AML-193 (cell line): Measurements from ENCODE around the gene ZC3H18.

Source experiments
- DNase-seq, 2 experiments: peaks; one replicate each; lab custom pipeline; 2025; lab: John Stamatoyannopoulos, UW

The ZC3H18 gene

DNA sequence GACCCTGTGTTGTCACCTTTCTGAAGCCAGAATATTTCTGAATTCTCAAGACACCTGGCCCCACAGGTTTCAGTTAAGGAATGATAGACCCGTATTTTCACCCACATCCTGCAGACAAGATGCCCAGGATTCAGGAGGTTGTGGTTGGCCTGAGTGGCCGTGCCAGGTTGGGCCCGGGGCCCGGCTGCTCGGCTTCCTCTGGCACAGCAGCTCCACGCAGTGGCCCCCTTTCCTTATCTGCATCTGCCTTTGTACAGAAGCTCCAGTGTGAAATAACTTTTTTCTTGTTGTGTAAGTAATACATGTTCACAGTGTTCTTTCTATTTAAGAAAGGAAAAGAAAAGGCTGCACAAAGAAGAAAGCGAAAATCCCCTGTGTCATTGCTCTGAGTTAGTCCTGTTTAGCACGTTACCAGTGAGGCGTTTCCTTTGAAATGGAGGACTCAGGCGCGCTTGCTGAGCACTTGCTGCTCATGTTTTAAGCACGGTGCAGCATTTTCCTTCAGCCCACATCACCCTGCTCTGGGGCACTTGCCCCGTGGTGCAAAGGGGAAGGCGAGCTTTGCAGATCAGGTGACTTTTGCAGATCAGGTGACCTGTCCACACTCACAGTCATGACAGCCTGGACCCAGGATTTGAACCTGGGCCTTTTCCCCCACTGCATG is 12.8 kb downstream of the ZC3H18 start:
- DNase-seq: no peak

DNA sequence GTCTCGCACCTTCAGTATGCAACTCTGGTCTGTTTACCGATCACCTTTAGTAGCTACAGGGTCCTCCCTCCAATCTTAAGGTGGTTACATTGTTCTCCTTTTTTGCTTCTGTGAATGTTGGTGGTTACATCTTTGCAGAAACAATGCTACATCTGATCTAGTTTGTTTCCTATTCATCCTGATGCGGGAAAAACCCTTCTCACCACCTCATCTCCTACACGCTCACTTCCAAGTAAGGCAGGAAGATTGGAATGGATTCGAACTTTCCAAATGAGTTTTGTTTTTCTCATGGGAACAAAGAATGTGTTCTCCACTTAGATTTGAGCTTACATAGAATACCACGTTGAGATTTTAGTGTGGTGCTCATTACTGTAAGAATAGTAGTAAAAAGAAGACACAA is 14.5 kb downstream of the ZC3H18 start:
- no peak for DNase-seq

DNA sequence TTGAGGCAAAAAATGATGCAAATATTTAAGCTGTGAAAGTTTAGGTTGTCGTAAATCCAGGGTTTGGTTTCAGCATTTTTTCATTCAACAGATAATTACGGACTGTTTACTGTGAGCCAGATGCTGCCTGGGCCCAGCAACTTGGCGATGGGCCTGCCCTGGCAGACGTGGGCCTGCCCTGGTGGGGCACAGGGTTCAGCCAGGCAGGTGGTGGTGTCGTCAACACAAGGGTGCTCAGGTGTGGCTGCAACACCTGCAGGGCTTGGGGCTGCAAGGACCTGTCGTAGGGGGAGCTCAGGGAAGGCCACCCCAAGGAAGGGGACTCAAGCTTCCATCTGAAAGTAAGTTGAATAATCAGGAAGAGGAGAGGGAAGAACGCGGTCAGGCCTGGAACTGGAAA is 15.1 kb downstream of the ZC3H18 start:
- DNase-seq: no peak

DNA sequence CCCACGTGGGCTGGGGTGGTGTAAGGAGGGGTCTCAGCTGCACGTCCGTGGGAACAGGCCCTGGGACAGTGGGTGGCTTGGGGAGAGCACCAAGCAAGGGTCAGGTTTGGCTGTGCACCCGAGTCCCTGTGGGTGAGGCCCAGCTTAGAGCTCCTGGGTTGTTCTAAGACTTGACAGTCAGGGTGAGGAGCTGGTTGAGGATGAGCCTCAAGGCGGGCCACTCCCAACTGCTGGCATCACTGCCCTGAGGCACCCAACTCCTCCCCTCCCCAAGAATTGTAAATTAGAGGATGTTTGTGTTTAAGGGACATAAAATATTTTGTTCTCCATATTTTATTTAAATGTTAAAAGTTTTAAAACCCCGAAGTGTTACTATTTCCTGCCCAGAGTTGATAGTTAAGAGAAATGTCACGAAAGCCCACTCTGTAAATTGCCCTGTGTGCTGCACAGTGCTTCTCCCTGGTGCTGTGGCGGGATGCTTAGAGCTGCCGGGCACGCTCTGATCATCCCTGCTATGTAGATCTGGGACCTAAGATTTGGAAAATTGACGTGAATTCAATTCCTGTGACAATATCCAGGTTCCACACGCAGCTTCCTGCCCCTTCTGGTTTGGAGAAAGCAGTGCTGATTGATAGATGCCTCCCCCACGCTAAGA is 15.9 kb downstream of the ZC3H18 start:
- no peak for DNase-seq

DNA sequence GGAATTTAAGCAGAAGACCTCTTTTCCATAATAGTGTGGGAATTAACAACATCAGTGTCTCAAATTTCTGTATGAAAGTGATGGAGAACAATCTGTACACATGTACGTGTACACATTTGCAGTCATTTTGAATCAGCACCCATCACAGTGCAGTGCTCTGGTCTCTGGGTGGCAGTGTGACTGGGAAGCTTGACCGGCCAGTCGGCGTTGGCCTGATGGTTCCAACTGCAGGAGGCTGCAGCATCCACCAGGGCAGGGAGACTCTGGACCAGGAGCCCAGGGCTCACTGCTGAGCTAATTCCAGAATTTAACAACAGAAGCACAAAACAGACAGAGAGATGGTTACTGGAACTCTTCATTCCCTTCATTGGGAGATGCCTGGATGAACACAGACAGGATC is 17.9 kb downstream of the ZC3H18 start:
- DNase-seq: no peak

DNA sequence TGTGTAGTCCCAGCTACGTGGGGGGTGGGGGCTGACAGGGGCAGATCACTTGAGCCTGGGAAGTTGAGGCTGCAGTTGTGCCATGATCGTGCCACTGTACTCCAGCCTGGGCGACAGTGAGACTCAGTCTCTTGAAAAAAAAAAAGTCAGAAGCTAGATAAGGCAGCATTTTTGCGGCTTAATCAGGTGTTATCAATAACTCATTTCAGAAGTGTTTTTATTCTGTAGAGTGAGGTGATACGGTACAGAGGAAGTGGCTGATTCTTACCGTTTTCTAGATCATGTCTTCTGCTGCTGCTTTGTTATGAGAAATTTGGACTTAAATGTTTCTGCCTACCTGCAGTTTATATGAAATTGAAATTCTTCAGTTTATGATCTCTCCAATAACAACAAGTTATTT is 18.6 kb downstream of the ZC3H18 start:
- DNase-seq: no peak

DNA sequence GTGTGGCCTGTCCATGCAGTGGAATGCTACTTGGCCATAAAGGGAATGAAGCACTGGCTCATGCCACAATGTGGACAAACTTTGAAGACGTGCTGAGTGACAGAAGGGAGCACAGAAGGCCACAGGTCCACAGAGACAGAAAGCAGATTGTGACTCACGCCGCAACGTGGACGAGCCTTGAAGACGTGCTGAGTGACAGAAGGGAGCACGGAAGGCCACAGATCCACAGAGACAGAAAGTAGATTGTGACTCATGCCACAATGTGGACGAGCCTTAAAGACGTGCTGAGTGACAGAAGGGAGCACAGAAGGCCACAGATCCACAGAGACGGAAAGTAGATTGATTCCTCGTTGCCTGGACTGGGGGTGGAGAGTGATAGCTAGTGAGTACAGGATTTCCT is 19.2 kb downstream of the ZC3H18 start:
- DNase-seq: no peak

DNA sequence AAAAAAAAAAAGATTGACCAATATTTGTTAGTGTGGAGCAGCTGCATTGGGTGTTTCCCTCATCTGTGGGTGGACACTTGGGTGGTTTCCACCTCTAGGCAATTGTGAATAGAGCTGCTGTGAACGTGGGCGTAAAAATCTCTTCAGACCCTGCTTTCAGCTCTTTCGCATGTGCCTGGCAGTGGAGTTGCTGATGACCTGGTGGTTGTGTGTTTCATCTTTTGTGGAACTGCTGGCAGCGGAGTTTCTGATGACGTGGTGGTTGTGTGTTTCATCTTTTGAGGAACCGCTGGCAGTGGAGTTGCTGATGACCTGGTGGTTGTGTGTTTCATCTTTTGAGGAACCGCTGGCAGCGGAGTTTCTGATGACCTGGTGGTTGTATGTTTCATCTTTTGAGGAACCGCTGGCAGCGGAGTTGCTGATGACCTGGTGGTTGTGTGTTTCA is 21.4 kb downstream of the ZC3H18 start:
- no peak for DNase-seq

DNA sequence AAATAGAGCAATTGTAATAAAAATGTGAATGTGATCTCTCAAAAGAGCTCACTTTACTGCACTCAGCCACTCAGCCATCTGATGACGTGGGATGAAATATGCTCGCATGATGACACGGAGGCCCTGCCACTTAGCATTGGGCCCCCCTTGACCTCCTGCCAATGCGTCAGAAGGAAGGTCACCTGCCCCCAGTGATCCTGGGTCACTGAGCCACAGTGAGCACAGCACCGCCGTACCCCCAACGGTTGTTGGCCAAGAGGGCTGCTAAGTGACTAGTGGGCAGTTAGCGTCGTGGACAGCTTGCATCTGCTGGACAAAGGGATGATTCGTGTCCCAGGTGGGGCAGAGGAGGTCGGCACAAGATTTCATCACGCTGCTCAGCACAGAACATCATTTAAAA is 22.9 kb downstream of the ZC3H18 start:
- DNase-seq: no peak

DNA sequence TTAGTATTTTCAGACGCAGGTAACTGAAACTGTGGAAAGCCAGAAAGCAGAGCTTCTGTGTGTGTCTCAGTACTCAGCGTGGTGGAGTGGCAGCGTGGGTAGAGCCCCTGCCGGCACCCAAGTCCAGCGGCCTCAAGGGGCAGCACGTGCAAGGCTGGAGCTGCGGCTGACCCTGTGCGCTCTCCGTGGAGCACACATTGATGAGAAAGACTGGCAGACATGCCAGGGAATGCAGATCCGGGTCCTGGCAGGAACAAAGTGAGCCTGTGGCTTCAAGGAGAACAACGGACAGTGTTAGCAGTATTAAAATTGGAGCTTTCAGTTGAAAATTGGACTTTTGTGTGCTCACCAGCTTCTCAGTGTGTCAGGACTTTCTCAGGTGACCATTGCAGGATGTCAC is 23.3 kb downstream of the ZC3H18 start:
- DNase-seq: no peak

DNA sequence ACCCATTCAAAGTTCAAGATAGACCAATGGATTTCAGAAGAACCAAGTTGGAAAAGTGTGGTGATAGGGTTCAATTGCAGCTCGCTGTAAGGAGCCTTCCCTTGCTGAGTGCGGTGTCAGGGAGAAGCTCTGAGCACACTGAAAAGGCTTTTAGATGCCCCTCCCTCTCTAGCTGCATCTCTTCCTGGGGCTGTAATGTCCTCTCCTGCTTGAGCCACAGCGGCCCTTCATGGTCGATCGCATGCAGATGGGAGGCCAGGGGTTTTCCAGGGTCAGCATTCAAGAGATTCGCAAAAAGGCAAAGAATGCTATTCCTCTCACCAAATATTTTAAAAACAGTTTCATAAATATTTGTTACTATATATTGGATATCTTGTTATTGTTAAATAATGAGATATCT is 23.7 kb downstream of the ZC3H18 start:
- DNase-seq: no peak

DNA sequence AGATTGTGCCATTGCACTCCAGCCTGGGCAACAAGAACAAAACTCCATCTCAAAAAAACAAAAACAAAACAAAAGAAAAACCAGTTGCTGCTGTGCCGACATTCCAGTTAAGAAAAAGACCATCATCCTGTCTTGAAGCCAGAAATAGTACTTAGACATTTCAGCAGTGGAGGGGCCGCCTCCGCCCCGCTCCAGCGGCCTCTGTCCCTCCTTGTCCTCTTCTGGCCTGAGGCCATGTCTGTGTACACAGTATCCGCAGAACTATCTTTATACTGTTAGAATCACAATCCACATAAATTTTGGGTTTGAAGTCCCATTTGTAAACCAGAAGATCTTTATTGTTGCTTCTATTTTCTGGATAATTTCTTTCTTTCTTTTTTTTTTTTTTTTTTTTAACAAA is 24.9 kb downstream of the ZC3H18 start:
- DNase-seq: no peak

DNA sequence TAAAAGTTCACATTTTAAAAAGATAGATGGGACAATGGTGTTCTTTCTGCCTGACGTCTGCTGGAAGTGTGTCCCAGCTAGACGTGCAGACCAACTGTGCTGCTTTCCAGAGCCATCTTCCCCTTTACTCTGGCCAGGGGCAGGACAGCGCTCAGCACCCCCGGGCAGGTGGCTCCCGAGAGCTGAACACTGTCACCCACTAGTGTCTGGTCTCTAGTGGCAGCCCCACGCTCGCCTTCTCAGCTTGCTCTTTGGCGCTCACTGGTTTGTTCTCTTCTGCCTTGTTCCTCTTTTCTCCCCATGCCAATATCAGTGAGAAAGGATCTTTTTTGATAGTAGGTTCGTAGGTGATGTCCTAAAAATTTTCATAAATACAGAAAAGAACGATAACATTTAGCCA is 25.7 kb downstream of the ZC3H18 start:
- DNase-seq: no peak

DNA sequence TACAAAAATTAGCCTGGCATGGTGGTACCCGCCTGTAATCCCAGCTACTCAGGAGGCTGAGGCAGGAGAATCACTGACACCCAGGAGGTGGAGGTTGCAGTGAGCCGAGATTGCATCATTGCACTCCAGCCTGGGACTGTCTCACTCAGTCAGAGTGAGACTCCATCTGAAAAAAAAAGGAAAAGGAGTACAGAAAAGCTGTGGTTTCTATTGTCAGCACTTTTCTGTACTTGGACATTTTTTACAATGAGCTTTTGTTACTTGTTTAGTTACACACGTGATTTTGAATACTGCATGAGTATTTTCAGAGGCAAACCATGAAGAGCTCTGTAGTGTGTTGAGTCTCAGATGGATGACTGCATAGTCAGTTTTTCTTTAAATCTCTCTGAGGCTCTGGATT is 26.3 kb downstream of the ZC3H18 start:
- no peak for DNase-seq

DNA sequence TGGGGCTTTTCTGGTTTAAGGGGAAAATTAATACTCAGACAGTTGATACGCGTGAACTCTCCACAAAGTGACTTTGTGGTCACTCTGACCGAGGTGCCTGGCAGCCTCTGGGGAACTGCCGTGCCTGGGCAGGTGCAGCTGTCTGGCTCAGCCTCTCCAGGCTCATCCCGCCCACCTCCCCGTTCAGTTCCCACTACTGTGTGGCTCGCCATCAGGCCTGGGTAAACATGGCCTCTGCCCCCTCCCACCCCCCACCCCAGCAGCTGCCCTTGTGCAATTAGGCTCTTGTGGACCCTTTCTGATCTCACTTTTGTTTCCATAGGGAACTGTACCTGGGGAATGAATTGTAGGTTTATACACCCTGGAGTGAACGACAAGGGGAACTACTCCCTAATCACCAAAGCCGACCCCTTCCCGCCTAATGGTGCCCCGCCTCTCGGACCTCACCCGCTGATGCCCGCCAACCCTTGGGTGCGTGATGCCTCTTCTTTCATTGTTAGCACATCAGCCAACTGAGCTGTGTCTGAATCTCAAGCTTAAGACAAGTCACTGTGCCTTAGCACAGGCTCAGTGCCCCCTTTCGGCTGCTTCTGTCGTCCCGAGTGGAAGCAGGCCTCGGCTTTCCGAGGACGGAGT is 27.8 kb downstream of the ZC3H18 start:
- no peak for DNase-seq

DNA sequence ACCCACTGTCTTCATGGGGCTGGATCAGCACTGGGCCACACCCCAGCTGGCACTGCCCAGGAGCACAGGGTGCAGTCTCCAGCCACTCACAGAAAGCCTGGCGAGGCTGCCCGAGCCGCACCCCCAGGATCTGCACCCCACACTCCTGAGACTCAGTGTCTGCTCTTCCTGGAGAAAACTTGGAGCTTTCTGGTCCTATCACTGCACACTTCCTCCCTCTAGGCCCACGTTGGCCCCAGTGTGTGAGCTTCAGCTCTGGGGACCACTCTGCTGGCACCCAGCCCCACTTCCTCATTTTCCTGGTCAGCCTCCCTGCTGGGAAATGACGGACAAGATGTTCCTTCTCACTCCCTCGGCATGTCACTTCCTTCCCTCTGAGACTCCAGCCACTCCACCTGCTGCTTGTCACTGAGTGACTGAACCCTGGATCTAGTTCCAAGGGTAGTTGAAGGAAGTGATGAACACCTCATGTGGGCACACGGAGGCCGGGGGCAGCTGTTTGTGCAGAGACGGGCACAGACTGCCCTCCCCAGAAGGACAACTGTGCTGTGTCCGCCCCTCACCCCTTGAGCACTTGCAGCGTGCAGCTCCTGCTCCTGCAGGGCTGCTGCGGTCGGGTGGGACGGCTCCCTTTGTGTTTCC is 29.0 kb downstream of the ZC3H18 start:
- no peak for DNase-seq

DNA sequence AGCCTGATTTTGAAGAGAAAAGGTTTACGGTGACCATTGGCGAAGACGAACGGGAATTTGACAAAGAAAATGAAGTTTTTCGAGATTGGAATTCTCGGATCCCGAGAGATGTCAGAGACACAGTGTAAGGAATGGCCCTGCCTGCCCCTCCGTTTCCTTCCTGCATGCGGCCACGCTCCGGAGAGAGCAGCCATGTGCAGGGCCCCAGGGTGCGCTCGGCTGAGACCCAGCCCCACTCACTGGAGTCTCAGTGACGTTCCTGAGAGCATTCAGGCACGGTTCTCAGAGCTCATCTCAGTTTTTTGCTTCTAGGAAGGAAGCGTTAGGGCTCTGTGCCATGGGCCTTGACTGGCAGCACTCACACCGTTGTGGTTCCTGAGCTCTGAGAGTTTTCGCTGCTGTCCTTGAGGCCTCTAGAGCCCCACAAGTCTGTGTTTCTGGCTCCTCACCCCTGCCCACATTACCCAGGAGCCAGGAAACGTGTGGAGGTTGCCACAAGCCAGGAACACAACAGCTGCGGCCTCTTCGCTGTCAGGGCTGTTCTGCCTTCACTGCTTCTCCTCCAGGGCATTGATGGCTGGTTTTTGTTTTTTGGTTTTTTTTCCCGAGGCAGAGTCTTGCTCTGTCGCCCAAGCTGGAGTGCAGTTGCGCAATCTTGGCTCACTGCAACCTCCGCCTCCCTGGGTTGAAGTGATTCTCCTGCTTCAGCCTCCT is 29.8 kb downstream of the ZC3H18 start:
- no peak for DNase-seq

DNA sequence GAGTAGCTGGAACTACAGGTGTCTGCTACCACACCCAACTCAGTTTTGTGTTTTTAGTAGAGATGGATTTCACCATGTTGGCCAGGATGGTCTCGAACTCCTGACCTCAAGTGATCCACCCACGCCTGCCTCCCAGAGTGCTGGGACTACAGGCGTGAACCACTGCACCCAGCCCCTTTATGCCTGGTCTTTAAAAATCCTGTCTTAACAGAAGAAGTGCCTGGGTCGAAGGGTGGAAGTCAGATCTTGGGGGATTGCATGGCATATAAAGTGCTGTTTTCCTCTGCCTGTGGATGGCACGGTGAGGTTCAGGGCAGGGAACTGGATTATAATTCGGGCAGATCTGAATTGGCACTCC is 30.3 kb downstream of the ZC3H18 start:
- DNase-seq: no peak

DNA sequence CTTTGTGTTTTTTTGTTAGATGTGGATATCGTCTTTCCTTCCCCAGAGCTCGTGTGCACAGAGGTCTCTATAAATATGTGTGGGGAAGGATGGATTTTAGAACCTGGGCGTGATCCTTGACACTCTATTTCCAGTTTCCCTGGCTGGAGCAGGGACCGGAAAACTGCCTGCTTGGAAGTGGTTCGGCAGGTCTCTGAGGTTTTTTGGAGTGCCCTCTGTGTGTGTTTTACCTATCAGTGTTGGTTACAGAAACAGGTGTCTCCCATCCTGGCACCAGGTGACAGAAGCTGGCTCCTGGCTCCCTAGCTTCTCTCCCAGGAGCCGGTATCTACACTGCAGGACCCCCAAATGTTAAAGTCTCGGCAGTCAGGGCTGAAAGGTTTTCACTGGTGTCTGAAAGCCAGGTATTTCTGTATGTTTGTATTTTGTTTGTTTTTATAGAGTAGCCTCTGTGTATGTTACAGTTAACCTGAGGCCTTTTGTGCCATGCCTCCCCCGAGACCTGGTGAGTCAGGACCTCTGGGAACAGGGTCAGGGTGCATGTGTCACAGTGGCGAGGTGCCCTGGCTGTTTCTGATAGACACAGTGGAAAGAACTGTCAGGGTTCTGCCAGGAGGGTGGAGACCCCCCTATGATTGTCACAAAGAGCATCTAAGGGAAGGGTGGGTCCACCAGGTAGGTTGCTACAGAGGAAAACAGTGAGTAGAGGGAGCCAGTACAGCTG is 31.3 kb downstream of the ZC3H18 start:
- DNase-seq: no peak

DNA sequence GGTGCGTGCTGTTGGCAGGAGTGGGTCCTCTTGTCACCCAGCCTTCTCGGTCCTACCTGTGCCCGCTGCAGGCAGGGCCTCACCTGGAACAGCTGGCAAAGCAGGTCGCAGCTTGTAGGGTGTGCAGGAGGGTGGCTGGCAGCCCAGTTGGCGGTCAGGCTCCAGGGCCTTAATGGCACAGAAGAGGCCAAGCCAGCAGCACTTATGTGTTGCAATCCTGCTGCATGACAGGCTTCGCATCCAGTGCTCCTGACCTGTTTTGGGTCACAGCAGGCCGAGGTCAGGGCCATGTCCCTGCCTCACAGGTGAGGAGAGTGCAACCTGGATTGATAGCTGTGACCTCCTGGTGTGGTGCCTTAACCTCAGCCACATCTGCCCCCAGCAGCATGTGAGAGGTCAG is 31.9 kb downstream of the ZC3H18 start:
- DNase-seq: no peak

DNA sequence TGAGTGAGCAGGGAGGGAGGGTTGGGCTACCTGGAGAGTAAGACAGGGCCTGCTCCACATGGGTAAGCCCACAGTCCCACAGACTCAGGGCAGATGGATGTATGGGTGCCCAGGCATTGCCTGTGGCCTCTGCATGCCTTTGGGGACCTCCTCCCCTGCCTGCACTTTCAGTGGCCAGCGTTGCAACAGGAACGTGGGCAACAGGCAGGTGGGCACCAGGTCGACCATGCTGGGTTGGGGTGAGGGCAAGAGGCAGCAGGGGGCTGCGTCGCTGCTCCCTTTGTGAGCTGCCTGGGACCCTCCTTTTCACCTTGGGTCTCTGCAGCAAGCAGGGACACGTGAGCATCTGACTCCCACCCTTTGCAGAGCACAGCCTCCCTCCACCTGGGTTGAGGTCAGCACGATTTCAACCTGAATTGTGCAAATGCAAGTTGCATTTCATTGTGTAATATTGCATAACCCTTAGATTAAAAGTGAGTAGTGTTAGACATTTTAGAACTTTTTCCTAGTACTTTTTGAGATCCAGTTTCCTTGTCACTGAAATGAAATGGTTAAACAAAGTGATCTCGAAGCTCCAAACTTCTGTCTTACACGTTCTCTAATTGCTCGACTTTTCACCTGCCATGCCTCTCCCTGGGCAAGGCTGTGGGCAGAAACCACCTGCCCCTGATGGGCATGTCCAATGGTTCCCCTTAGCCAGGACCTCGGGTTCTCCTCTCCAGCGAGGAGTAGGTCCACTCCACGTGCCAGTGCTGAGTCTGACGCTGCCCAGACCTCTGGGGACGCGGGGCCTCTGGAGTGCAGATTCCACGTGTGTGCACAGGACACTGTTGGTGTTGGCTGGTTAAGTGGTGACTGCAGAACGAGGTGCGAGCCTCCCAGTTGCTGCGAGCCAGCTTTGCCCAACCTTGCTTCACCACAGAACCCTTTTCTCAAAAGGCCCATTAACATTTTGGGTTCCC is 35.3 kb downstream of the ZC3H18 start:
- no peak for DNase-seq
